ENCODE data around the gene SBK3.

The SBK3 gene

DNA sequence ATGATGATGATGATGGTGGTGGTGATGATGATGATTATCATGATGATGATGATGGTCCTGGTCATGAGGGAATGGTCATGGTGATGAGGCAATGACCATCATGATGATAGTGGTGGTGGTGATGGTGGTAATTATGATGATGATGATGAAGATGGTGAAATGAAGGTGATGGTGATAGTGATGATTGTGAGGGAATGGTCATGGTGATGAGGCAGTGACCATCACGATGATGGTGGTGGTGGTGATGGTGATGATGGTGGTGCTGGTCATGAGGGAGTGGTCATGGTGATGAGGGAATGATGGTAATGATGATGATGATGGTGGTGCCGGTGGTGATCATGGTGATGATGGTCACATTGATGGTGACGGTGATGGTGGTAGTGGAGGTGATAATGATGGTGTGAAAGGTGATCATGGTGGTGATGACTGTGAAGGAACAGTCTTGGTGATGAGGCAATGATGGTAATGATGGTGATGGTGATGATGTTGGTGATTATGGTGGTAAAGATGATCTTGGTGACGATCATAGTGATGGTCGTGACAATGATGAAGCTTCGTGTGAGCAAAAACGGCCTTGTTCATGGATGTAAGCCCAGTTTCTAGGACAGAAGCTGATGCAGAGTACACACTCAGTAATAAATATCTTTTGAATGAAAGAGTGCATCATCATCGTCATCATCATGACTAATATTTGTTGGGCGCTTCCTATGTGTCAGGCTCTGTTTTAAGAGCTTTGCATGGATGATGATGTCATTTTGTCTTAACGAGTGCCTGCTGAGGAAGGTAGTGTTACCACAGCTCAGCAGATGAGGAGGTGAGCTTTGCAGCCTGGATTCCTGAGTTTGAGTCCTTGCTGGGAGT is 25.7 kb downstream of the SBK3 start:
- intact Hi-C loops (cut with DNase I; ENCODE audit: low total_unique reads), result loop anchor here (5.0 kb wide), 1 partner anchor 103 kb away; the partner anchor contains the start of gene ZNF784
- H3K36me3 ChIP-seq, result no peaks in the 10 kb centered on the region

GRCh38 chr19:55516878-55517620 is 28.3 kb downstream of the SBK3 start:
- DNase-seq, result peak; percentile 90 to 94
- Histone ChIP-seq H3K27ac (peak overlapping the region; percentile 66 to 73), H3K4me1 (peaks cover 0 to 10% (median 5%) of the 10 kb centered on the region in 4 donors), H3K27me3 (peaks cover 0 to 19% of the 10 kb centered on the region in 2 donors), H3K36me3 (no peaks in the 10 kb centered on the region), H3K4me3 (peak overlapping the region; percentile 34 to 55), H3K9me3 (no peaks in the 10 kb centered on the region)
- intact Hi-C loops (cut with DNase I; ENCODE audit: low total_unique reads), result loop anchor here (2.0 to 5.0 kb wide), 2 partner anchors 90 to 105 kb away; partner anchors contain the start of gene ZNF784
- TF ChIP-seq CTCF (IDR thresholded peaks at IDR 0.05), result peak; percentile 80 to 94

More for the DNA sequence above, 25.7 kb downstream of the SBK3 start:
- Histone ChIP-seq H3K4me1 (peaks cover 0 to 10% (median 5%) of the 10 kb centered on the region in 4 donors), H3K27ac (no peak overlapping the region), H3K27me3 (peaks cover 0 to 37% of the 10 kb centered on the region in 2 donors), H3K9me3 (no peaks in the 10 kb centered on the region), H3K4me3 (no peak overlapping the region)
- DNase-seq, result no peak
- no peak for TF ChIP-seq CTCF (IDR thresholded peaks at IDR 0.05)

GRCh38 chr19:55508120-55508519 is 37.2 kb downstream of the SBK3 start:
- Histone ChIP-seq H3K27ac (no peak overlapping the region), H3K27me3 (peaks cover 0 to 18% of the 10 kb centered on the region in 2 donors), H3K4me3 (no peak overlapping the region), H3K4me1 (peaks cover 0 to 13% (median 4%) of the 10 kb centered on the region in 4 donors), H3K36me3 (no peaks in the 10 kb centered on the region), H3K9me3 (no peaks in the 10 kb centered on the region)
- DNase-seq, result no peak
- intact Hi-C loops (cut with DNase I; ENCODE audit: low total_unique reads), result no loop called here
- TF ChIP-seq CTCF (IDR thresholded peaks at IDR 0.05), result no peak

- H3K9me3 ChIP-seq, result no peaks in the 10 kb centered on the region
- intact Hi-C loops (cut with DNase I; ENCODE audit: low total_unique reads), result loop anchor here (2.0 to 5.0 kb wide), 2 partner anchors 38 to 358 kb away; partner anchors contain the start of gene TNNT1
- DNase-seq, result no peak
- peaks cover 0 to 13% (median 4%) of the 10 kb centered on the region in 4 donors for H3K4me1 ChIP-seq
- no peak overlapping the region for H3K4me3 ChIP-seq
- no peak for TF ChIP-seq CTCF (IDR thresholded peaks at IDR 0.05)
- H3K36me3 ChIP-seq, result peaks cover 0 to 4% (median 0%) of the 10 kb centered on the region in 3 donors
- H3K27me3 ChIP-seq, result peaks cover 0 to 11% of the 10 kb centered on the region in 2 donors
- no peak overlapping the region for H3K27ac ChIP-seq
Measured at GRCh38 chr19:55504981-55505380, 40.4 kb downstream of the SBK3 start.

DNA sequence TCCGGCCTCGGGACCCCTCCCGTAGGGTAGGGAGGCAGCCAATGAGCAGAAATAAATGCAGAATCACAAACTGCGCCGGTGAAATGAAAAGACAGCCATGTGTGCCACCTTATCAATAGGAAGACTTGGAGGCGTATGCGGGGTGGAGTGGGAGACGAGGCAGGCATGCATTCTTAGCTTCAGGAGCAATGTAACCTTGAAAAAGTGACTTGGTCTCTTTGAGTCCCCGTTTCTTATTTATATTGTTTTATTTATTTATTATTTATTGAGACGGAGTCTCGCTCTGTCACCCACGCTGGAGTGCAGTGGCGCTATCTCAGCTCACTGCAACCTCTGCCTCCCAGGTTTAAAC is 41.1 kb downstream of the SBK3 start:
- Histone ChIP-seq H3K4me1 (peaks cover 0 to 13% (median 4%) of the 10 kb centered on the region in 4 donors), H3K27ac (no peak overlapping the region), H3K4me3 (peak overlapping the region in 1 of 2 donors; percentile 60), H3K36me3 (peaks cover 0 to 8% (median 0%) of the 10 kb centered on the region in 3 donors), H3K9me3 (no peaks in the 10 kb centered on the region), H3K27me3 (peaks cover 0 to 10% of the 10 kb centered on the region in 2 donors)
- DNase-seq, result no peak
- no peak for TF ChIP-seq CTCF (IDR thresholded peaks at IDR 0.05)
- intact Hi-C loops (cut with DNase I; ENCODE audit: low total_unique reads), result loop anchor here (2.0 to 5.0 kb wide), 2 partner anchors 37 to 357 kb away; partner anchors contain the start of gene TNNT1

Measured in tibial artery (tissue), 4 donors.